Transverse colon (tissue), 4 donors: Measurements from ENCODE around the gene MED20.

Source experiments
- EP300 ChIP-seq: sonication (generic); formaldehyde crosslinking; IDR thresholded peaks from one replicate; pipeline ENCODE4 v1.6.1; 2017; ENCODE audit warnings: antibody characterized with exemption, low read depth
- POLR2A ChIP-seq: fragments of 450-650 bp; IDR thresholded peaks from one replicate; pipeline ENCODE4 v1.6.1; 2016; ENCODE audit warnings: antibody characterized with exemption, mild to moderate bottlenecking, moderate library complexity
- POLR2AphosphoS5 ChIP-seq, 3 donors: sonication (generic); formaldehyde crosslinking; IDR thresholded peaks; one replicate each; pipeline ENCODE4 v1.6.1; 2016; ENCODE audit warnings: antibody characterized with exemption in 3 of 3
- TF ChIP-seq, protein P1 (sequence below), 5 experiments: fragments of 200-600 bp in 3 of 5; fragments of 450-650 bp in 2 of 5; sonication (generic) in 3 of 5; IDR thresholded peaks; 1 replicate in 2 of 5; 2 replicates in 3 of 5; pipeline ENCODE4 v1.5.1; 2016 to 2017; ENCODE audit warnings: antibody characterized with exemption in 5 of 5, inconsistent platforms in 3 of 5, mild to moderate bottlenecking in 2 of 5, moderate library complexity in 1 of 5

DNA sequence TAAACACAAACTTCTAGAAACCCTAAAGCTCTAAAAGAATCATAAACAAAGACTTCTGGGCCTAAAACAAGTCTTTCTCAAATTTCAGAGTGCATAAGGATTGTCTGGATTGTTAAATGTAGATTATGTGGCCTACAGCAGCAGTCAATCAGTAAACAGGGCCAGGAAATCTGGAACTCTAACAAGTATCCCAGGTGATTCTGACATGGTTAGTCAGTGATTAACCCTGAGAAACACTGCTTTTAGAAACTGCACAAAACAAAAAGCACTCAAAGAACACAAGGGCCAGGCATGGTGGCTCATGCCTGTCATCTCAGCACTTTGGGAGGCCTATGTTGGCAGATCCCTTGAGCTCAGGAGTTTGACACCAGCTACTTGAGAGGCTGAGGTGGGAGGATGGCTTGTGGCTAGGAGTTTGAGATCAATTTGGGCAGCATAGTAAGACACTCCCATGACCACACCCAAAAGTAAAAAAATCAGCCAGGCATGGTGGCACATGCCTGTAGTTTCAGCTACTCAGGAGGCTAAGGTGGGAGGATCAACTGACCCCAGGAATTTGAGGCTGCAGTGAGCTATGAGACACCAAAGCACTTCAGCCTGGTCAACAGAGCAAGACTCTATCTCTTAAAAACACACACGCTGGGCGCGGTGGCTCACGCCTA is 5.9 kb downstream of the MED20 start:
- TF ChIP-seq, protein P1, sequence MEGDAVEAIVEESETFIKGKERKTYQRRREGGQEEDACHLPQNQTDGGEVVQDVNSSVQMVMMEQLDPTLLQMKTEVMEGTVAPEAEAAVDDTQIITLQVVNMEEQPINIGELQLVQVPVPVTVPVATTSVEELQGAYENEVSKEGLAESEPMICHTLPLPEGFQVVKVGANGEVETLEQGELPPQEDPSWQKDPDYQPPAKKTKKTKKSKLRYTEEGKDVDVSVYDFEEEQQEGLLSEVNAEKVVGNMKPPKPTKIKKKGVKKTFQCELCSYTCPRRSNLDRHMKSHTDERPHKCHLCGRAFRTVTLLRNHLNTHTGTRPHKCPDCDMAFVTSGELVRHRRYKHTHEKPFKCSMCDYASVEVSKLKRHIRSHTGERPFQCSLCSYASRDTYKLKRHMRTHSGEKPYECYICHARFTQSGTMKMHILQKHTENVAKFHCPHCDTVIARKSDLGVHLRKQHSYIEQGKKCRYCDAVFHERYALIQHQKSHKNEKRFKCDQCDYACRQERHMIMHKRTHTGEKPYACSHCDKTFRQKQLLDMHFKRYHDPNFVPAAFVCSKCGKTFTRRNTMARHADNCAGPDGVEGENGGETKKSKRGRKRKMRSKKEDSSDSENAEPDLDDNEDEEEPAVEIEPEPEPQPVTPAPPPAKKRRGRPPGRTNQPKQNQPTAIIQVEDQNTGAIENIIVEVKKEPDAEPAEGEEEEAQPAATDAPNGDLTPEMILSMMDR (IDR thresholded peaks at IDR 0.05), result no peak
- TF ChIP-seq POLR2A, result no peak
- TF ChIP-seq POLR2AphosphoS5 (IDR thresholded peaks at IDR 0.05), result no peak
- no peak for TF ChIP-seq EP300
